Measurements from ENCODE around the gene FAM171A1. TPM values are rescaled to one million over a fixed set of nuclear protein-coding genes. Genes with fewer than 3 reads are reported as not detected.

FAM171A1 gene
- total and polyA plus RNA-seq, 2 donors (not counting 3 experiments of a cell fraction or from before 2014, with no cell fraction given): 56.3 to 75.8 TPM

DNA sequence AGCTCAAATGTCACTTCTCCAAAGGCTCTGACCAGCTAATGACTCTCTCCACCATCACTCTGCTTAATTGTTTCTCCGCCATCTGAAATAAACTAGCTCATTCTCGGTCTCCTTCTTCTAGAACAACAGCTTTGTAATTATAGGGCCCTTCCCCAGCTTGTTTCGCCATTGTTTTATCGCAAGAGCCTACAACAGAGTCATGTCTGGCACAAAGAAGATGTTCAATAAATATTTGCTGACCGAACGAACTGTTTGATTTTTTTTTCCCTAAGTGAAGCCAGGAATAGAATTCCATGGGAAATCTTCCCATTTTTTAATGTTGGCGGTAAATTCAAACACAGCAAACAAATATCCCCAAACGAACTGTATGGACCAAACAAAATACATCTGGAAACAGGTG is 138.8 kb downstream of the FAM171A1 start:
- H3K9me1 ChIP-seq (replicated peaks; ENCODE audit: control insufficient read depth, extremely low read depth, insufficient read depth, low read length): no peaks in the 10 kb centered on the region
- H3K4me3 ChIP-seq (replicated peaks in 1 of 3; ENCODE audit: insufficient read depth in 1 of 3, low read depth in 1 of 3, low read length in 3 of 3): no peak overlapping the region
- no peak overlapping the region for H3K9ac ChIP-seq (replicated peaks; ENCODE audit: extremely low read depth, insufficient read depth, low read length)
- no peaks in the 10 kb centered on the region for H3K36me3 ChIP-seq (ENCODE audit: control insufficient read depth in 2 of 2, extremely low read depth in 1 of 2, insufficient read depth in 2 of 2, low read length in 2 of 2)
- no peaks in the 10 kb centered on the region for H3K9me3 ChIP-seq (replicated peaks; ENCODE audit: control insufficient read depth, insufficient read depth, low read length)
- no peaks in the 10 kb centered on the region for H3K27me3 ChIP-seq (ENCODE audit: control insufficient read depth in 2 of 2, insufficient read depth in 2 of 2, low read length in 2 of 2)
- ChIA-PET POLR2A (interaction anchor here (0.6 kb wide), 1 partner anchor 64 kb away, joined by 3 read pairs; the partner anchor contains the start of gene NMT2), CTCF (no interaction called here)
- DNase-seq (ENCODE audit: low read depth, low spot score) (no peak), FAIRE-seq (no peak)
- no peak overlapping the region for H2AFZ ChIP-seq (ENCODE audit: low read depth, low read length)
- BruUV-seq (replicated peaks): no TSS peak
- H3K27ac ChIP-seq (ENCODE audit: insufficient read depth, low read depth, low read length): no peak overlapping the region
- no peaks in the 10 kb centered on the region for H4K20me1 ChIP-seq (replicated peaks; ENCODE audit: control insufficient read depth, extremely low read depth, insufficient read depth, low read length)
- intact Hi-C loops (cut with micrococcal nuclease): no loop called here
- no peak overlapping the region for H3K4me2 ChIP-seq (ENCODE audit: insufficient read depth, low read length)
- TF ChIP-seq JUN (IDR thresholded peaks at IDR 0.05; ENCODE audit: borderline replicate concordance, insufficient read depth, insufficient read length, low read depth) (no peak), MYC (IDR thresholded peaks at IDR 0.05; ENCODE audit: low read depth, low read length) (no peak), FOS (IDR thresholded peaks at IDR 0.05; ENCODE audit: borderline replicate concordance, insufficient read depth, low read length) (no peak), GATA2 (IDR thresholded peaks at IDR 0.05; ENCODE audit: insufficient read depth, insufficient read length, low read depth, low read length) (no peak), POLR2AphosphoS5 (IDR thresholded peaks at IDR 0.05; ENCODE audit: insufficient read depth, low read depth, low read length) (no peak), POLR2A (IDR thresholded peaks at IDR 0.05; ENCODE audit: low read depth, low read length) (no peak), EZH2 (IDR thresholded peaks at IDR 0.05; ENCODE audit: borderline replicate concordance, low read depth, low read length, severe bottlenecking) (no peak)
- TF ChIP-seq, protein P1, sequence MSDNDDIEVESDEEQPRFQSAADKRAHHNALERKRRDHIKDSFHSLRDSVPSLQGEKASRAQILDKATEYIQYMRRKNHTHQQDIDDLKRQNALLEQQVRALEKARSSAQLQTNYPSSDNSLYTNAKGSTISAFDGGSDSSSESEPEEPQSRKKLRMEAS (IDR thresholded peaks at IDR 0.05; ENCODE audit: insufficient read depth, insufficient read length): no peak
- TF ChIP-seq, protein P2, sequence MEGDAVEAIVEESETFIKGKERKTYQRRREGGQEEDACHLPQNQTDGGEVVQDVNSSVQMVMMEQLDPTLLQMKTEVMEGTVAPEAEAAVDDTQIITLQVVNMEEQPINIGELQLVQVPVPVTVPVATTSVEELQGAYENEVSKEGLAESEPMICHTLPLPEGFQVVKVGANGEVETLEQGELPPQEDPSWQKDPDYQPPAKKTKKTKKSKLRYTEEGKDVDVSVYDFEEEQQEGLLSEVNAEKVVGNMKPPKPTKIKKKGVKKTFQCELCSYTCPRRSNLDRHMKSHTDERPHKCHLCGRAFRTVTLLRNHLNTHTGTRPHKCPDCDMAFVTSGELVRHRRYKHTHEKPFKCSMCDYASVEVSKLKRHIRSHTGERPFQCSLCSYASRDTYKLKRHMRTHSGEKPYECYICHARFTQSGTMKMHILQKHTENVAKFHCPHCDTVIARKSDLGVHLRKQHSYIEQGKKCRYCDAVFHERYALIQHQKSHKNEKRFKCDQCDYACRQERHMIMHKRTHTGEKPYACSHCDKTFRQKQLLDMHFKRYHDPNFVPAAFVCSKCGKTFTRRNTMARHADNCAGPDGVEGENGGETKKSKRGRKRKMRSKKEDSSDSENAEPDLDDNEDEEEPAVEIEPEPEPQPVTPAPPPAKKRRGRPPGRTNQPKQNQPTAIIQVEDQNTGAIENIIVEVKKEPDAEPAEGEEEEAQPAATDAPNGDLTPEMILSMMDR (IDR thresholded peaks at IDR 0.05; ENCODE audit: extremely low read depth in 1 of 2, insufficient read depth in 1 of 2, low read depth in 1 of 2, low read length in 2 of 2): no peak
- dilution Hi-C loops (cut with MboI; ENCODE audit: extremely low pct_ligation_motif_present, low sequenced_read_pairs): no loop called here
- H3K4me1 ChIP-seq (ENCODE audit: control insufficient read depth, extremely low read depth, insufficient read depth, low read length): no peaks in the 10 kb centered on the region
- peaks cover 14% of the 10 kb centered on the region for H3K79me2 ChIP-seq (ENCODE audit: control insufficient read depth, insufficient read depth, low read length)

Data from endothelial cell of umbilical vein (primary cell).